NCI-H146 treated with DMSO at 0.1 percent for 48 hours (cell line): ENCODE measurements around the gene HAL.
"Not testable (repeated sequence)": the region's sequence is repeated elsewhere in the genome, so short reads cannot be mapped to it uniquely, and the experiment has no call there.

Experiments used
- DNase-seq: peaks from one replicate; lab custom pipeline; 2025; ENCODE audit not compliant: unreplicated experiment; lab: John Stamatoyannopoulos, UW

The HAL gene

DNA sequence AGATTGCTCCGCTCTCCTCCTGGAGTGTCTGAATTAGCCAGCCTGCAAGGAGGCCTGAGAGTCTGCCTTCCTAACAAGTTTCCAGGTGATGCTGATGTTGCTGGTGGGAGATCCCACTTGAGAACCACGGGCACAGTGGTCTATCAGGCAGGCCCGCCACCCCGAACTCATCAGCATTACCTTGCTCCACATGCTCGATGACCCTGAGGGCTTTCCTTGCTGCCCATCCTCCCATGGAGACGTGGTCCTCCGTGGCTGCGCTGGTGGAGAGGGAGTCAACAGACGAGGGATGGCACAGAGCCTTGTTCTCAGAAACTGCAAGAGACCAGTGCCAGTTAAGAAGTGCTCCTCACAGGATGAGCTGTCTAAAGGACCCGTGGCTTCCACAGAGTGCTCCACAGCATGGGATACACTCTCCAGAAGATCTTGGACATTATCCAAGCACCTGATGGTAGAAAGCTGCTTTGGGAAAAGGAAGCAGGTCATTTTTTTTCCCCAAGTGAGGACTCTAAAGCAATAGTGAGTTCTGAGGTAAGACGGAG, 18.3 kb downstream of the HAL start:
- no peak for DNase-seq

DNA sequence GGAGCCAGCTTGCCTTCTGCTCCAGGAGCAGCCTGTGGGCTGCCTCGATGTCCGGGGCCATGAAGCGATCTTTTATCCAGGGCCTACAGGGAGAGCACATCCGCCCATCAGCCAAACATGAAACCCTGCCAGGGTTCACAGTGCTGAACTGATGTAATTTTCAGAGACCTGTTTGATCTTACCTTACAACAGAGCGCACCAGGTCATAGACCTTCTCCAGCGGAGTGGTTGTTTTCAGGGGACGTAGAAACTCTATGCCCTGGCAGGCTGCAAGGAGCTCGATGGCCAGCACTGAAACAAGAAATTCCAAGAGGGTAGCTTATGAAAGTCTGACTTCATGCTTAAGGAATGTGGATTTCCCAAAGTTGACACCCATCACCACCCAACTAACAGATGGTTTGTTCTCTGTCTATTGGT, 19.7 kb downstream of the HAL start:
- DNase-seq: no peak

DNA sequence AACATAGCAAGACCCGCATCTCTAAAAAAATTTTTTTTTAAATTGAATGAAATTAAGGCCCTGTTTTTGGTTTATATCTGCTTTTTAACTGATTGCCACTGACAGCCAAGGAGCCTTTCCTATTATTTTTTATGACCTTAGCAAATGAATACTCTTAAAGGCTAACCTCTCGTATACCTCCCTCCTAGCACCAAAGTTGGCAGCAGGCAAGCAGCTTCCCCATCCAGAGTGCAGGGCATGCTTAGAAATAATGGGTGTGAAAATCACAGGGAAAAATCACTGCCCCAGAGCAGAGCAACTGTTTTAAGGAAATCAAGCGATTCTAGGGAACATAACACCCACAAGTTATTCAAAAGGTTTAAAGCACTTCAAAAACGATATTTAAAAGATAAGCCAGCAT, 20.7 kb downstream of the HAL start:
- DNase-seq: no peak

DNA sequence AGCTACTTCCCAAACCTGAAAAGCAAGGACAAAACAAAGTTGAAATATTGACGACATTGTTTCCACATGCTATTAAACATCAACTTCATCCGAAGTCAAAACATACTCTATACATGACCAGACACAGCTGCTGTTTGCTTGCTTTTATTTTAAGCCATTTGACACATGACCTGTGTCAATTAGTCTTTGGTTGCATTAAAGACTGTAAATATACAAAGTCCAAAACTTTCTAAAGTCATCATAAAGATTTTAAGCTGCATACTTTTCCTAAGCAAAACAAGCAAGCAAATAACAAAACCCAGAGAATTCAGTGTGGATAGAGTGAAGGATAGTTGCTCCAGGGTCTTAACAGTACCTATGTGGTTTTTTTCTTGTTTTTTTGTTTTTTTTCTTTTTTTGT, 21.8 kb downstream of the HAL start:
- no peak for DNase-seq

DNA sequence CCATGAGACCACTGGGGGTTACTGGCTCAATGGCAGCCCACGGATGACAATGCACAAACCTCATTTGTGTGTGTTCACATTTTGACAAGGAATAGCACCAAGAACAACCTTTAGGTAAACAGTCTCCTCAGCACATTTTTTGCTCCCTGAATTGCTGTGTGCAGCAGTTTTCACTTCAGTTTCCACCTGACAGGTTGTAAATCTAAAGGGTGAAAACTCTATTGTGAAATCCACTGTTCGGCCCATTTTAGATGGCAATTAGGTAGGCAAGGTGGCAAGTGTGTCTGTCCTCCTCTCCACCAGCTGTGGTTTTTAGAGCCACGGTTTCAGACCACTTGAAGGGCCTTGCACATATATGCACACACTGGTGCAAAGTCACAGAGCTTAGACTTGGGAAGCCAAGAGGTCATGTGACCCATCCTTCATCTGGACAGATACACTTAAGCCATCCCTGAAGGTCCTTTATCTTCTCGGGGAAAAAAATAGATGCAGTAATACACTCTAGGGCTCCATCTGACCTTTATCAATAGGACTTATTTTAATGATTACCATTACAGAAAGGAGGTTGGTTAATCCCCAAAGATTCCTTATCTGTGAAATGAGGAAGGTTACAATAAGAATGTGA, 23.2 kb downstream of the HAL start:
- DNase-seq: no peak

DNA sequence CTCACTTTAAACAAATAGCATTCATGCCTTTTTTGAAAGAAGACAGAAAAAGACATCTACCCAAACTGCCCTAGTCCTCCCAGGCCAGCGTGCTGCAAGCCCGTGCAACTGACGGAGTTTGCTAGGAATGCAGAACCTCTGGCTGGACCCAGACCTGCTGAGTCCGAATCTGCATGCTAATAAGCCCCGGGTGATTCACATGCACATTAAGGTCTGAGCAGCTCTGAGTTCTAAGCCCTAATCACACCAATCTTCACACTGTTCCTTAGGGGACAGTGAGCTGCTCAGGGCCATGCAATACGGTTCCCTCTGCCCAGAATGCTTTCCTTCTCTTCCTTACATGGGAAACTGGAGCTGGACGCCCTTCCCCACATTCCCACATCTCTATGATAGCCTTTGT, 25.2 kb downstream of the HAL start:
- DNase-seq: no peak

DNA sequence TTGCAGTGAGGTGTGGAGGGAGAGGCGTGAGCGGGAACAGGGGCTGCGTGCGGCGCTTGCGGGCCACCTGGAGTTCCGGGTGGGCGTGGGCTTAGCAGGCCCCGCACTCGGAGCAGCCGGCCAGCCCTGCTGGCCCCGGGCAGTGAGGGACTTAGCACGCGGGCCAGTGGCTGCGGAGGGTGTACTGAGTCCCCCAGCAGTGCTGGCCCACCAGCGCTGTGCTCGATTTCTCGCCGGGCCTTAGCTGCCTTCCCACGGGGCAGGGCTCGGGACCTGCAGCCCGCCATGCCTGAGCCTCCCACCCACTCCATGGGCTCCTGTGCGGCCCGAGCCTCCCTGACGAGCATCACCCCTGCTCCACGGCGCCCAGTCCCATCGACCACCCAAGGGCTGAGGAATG, 27.0 kb downstream of the HAL start:
- DNase-seq: not testable (repeated sequence)

DNA sequence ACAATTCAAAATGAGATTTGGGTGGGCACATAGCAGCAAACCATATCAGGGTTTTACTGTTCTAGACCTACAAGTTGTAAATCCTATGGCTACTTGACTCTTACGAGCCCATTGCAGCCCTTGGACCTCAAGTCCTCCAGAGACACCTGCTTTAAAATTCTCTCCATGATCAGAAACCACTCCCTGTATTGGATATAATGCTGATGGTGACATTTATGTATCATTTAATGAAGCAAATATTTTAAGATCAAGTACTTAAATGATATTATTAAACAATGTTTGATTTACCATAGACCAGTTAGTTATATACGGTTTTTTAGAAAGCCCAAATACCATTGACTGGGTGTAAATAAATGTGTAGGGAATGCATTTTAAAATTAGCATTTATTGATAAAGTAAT, 28.8 kb downstream of the HAL start:
- no peak for DNase-seq

DNA sequence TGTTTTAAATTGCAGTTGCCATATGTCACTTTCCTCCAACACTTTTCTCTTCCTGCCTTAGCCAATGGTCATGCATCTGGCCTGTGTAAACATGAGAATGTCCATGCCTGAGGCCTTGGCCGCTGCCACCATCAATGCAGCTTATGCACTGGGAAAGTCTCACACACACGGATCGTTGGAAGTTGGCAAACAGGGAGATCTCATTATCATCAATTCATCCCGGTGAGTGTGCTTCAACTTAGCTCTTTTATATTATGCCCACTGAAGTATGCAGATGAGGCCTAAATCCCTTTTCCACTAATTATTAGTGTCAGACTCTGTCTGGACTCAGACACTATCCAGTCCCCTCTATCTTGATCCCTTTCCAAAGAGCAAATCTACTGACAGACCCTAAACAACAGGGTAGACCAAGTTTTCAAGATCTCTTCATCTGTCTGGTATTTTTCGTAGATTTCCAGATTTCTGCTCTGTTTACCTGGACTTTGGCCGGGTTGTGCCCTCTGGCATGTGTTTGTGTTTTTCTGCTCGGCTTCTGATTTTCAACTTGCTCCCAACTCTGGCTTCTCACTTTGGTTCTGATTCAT, 29.8 kb downstream of the HAL start:
- DNase-seq: no peak

DNA sequence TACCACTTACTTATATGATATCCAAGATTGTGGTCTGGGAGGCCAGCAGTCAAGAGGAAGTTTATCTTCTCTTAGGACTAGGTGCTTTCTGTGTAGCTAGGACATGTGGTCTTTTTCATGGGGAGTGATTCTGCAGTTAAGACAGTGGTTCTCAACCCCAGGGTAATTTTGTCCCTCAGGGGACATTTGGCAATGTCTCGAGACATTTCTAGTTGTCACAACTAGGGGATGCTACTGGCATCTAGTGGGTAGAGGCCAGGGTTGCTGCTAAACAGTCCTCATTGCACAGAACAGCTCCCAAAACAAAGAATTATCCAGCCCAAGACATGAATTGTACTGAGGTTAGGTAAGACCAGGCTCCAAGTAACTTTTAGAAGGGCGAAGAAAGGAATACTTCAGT, 33.0 kb downstream of the HAL start:
- no peak for DNase-seq

DNA sequence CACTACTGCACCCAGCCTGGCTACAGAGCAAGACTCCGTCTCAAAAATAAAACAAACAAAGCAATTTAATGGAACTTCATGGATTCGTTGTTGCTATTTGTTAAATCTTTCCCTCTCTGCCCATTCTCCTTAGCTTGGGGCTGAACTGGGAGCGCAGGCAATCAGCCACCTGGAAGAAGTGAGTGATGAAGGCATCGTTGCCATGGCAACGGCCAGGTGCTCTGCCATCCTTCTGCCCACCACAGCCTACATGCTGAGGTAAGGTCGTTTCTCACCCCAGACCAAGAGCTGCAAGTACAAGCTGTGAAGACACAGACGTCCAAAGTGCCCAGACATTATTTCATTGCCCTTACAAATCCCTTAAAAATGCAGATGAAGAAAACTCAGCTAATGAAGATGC, 33.9 kb downstream of the HAL start:
- DNase-seq: peak; percentile 20

DNA sequence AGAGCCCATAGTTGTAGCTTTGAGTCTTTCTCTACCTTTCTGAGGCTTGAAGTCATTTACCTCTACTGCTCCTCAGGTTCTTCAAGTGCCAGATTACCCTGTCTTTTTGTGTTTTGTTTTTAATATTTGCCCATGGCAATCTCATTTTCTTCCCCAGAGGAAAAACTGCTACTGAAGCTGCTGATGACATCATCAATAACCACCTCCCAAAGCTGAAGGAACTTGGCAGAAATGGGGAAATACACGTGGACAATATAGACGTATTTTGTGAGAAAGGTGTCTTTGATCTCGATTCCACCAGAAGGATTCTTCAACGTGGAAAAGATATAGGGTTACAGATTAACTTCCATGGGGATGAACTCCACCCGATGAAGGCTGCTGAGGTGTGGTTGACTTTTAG, 35.9 kb downstream of the HAL start:
- no peak for DNase-seq

DNA sequence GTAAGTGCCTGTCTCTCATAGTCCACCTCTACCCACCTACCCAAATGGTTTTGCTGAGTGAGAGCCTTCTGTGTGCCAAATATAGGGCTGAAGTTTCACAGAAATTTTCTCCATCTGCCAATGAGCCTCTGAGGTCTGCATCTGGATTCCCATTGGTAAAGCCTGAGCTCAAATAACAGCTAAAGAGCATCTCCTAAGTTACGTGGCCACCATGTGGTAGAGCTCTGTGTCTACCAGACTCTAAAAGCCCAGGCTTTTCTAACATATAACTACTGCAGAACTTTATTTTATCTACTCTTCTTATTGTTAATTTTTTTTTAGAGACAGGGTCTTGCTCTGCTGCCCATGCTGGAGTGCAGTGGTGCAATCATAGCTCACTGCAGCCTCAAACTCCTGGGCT, 37.0 kb downstream of the HAL start:
- DNase-seq: peak; percentile 17

DNA sequence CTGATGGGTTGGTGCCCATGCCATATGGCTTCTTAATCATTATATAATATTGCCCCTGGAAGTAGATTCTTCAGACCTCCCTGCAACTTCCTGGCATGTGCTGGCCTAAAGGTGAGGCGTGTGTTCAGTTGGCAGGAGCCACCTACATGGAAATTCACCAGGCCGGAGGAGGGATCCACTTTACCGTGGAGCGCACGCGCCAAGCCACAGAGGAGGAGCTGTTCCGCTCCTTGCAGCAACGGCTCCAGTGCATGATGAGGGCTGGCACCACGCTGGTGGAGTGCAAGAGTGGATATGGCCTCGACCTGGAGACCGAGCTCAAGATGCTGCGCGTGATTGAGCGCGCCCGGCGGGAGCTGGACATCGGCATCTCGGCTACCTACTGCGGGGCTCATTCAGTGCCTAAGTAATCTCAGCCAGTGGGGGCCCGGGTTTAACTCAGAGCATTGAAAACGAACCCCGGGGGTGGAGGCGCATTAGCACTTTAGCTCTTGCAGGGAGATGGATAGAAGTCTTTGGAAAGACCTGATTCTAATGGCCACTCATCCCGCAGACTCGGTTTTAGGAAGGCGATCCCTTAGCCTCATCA, 39.5 kb downstream of the HAL start:
- no peak for DNase-seq

DNA sequence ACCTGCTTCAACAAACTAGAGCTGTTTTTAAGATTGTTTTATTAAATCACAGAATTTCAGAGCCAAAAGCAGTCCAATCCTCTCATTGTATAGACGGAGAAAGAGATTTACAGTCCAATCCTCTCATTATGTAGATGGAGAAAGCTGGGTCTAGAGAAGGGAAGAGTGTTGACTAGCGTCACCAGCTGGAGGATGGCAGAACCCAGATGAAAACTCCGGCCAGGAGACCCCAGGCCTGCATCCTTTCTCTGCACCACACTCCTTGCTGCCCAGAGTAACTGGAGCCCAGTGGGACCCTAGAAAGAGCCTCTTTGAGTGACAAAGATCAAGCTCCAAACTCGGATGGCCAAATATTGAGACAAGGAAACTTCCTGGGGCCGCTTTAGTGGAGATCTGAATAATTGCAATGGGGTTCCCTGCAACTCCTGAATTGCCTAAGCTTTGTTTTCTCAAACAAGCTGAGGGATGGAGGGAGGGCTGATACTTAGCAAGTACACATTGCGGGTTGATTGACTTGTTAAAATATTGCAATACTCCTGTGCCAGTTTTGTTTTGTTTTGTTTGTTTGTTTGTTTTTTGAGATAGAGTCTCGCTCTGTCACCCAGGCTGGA, 40.5 kb downstream of the HAL start:
- no peak for DNase-seq

DNA sequence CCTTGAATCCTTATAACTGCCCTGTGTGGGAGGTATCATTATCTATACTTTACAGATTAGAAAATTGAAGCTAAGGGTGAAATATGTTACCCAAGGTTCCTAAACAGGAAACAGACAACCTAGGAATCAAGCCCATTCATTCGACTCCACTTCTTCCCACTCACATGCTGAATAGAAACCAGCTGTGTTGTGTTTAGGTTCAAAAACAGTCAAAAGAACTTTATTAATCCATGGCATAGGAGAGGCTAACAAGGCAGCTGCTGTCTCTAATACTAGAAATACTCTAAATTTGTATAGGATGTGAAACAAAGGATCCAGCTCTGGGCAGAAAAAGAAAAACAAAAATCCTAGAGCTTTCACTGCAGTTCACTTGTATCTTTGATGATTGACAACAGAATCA, 43.1 kb downstream of the HAL start:
- DNase-seq: no peak

DNA sequence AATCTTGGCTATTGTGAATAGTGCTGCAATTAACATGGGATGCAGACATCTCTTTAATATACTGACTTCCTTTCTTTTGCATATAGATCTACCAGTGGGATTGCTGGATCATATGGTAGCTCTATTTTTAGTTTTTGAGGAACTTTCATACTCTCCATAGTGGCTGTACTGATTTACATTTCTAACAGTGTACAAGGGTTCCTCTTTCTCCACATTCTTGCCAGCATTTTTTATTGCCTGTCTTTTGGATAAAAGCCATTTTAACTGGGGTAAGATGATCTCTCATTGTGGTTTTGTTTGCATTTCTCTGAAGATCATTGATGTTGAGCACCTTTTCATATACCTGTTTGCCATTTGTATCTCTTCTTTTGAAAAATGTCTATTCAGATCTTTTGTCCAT, 44.6 kb downstream of the HAL start:
- DNase-seq: peak; percentile 23

DNA sequence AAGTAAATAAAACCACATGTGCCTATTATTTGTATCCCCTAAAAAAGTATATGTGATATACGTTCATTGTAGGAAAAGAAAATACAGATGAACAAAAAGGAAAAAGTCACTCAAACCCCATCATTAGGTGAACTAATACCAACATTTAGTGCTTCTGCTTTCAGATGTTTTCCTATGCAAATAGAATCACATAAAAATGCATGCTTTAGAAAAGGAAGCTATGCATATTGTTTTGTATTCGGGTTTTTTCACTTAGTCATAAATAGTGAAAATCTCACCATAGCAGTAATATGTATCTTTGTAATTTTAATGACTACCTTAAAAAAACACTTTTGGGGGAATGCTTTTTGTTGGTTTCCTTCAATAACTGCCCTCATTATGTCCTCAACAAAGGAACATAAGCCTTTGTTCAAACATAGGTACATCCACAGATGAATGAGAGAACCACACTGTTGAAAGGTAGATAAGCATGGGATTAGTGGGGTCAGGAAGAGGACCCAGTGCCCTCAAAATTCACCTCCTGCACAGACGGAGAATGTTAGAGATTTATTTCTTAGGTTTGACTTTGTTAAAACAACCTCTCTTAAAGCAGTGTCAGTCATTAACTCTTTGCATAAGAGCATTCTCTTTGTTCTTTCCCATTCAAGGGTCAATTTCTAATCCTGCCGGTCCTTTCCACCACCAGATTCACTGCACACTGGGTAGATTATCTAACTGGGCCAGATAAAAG, 46.5 kb downstream of the HAL start:
- peak; percentile 59 for DNase-seq

DNA sequence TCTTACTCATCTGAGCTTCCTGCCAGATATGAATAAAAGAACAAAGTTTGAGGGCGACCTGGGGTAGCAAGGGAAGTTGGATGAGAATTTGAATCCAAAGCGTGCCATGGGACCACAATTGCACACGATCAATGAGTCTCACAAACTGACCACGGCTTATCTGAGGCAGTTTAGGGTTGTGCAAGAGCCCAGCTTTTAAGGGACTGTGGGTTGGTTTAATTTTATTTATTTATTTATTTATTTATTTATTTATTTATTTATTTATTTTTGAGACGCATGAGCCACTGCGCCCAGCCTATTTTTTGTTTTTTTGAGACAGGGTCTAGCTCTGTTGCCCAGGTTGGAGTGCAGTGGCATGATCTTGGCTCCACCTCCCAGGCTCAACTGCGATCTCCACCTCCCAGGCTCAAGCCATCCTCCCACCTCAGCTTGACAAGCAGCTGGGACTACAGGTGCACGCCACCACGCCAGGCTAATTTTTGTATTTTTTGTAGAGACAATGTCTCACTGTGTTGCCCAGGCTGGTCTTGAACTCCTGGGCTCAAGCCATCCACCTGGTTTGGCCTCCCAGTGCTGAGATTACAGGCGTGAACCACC, 51.9 kb downstream of the HAL start:
- DNase-seq: no peak

DNA sequence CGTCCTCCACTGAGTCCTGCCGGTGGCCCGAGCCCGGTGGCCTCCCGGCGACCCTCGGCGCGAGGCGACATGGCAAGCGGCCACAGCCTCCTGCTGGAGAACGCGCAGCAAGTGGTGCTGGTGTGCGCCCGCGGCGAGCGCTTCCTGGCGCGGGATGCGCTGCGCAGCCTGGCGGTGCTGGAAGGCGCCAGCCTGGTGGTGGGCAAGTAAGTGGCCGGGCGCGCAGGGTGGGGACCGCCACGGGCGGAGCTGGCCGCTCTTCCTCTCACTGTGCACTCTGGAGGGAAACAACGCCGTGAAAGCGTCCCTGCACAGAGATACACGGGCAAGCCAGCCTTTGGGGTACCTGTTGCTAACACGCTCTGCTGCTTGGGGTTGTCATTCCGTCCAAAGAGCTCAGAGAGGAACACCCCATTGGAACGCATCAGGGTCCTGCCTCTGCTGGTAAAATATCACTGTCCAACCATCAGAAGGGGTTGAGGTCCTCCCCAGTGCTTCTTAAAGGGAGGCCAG, 52.8 kb downstream of the HAL start, which contains the start of gene AMDHD1:
AMDHD1 (plus strand) TSS at position 2 of the 513 bp plus-strand sequence; CDS start at position 70, 68 bp downstream.
- DNase-seq: peak; percentile 18
